GM21737 (cell line): ENCODE data around the gene OSGEP.
A peak's percentile ranks its signal among the peaks of the same experiment; 100 is the strongest.

Source experiments
- ATAC-seq: cut with Tn5 transposase; IDR thresholded peaks from one replicate; pipeline ENCODE4 v1.9.1; 2021; ENCODE audit warnings: mild to moderate bottlenecking, moderate library complexity; ENCODE audit not compliant: unreplicated experiment

The OSGEP gene

DNA sequence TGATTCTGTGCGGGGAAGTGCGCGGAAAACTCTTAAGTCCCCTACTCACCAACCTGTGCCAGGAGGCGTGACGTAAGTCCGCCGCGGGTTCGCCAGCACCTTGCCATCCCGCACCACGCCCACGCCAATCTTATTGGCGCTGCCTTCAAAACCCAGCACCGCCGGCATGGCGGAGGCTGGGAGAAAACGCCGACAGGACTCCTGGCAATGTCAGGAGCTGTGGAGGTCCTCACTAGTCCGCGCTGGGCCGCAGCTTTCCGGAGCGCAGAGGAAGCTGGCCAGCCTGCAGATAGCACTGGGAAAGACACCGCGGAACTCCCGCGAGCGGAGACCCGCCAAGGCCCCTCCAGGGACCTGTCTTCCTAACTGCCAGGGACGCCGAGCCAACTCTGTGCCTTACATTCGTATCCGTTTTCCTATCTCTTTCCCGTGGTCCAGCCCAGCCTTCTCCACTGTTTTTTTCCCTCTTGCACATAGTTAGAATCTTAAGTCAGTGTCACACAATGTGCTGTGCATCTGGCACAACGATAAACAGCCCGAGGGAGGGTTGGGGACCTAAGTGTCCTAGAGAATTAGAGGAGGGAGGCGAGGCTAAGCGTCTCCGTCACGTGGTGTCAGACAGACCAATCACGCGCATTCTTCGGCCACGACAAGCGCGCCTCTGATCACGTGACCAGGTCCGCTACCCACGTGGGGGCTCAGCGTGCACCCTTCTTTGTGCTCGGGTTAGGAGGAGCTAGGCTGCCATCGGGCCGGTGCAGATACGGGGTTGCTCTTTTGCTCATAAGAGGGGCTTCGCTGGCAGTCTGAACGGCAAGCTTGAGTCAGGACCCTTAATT, at the start of gene OSGEP, which contains the start of gene APEX1:
Gene OSGEP, minus strand, starts transcription at position 297 of the 839 bp plus-strand sequence. Its CDS starts 129 bp downstream, at position 168.
Gene APEX1, plus strand, starts transcription at position 711 of the 839 bp plus-strand sequence. CDS start 420 bp downstream, outside the sequence.
- ATAC-seq: peak; percentile 74

DNA sequence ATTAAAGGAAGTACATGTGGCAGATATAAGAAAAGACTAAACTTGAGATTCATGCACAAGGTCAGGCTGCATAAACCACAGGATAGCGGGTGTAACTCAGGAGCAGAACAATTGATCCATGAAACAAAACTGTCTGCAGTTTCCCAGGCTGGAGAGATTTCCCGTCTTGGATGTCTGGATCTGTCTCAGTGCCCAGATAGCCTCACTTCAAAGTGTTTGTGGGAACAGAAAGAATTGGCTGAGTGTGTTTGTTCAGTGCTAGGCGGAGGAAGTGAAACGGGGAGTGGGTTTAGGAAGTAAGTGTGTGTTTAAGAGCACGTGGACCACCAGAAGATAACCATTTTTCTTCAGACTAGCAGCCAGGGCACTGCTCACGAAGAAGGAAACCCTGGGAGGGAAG, 49.3 kb upstream of the OSGEP start:
- no peak for ATAC-seq

DNA sequence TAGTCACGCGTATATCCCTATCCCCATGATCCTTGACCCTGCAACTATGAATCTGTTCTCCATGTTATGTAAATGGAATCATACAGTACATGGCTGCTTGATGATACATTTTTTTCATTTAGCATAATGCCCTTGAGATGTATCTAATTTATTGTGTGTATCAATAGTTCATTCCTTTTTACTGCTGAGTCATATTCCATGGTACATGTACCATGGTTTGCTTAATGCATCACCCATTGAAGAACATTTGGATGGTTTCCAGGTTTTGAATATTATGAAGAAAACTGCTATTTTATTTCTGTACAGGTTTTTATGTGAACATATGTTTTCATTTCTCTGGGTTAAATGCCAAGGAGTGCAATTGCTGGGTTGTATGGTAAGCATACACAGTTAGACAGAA, 46.7 kb upstream of the OSGEP start:
- no peak for ATAC-seq

DNA sequence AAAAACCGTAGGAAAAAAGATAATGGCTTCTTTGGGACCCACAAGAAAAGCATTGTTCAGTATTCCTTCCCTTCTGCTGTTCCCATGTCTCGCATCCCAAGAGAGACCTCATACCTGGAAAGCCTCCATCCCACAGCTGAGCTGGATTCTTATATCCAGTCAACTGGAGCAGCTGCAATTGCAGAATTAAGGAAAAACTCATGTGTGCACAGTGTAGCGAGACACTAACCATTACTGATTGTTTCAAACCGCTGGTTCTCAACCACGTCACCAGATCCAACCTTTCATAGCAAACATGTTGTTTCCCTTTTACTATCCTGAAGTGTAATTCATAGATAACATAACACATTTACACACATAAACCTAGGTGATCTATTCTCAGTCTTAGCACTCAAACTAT, 45.3 kb upstream of the OSGEP start:
- no peak for ATAC-seq

DNA sequence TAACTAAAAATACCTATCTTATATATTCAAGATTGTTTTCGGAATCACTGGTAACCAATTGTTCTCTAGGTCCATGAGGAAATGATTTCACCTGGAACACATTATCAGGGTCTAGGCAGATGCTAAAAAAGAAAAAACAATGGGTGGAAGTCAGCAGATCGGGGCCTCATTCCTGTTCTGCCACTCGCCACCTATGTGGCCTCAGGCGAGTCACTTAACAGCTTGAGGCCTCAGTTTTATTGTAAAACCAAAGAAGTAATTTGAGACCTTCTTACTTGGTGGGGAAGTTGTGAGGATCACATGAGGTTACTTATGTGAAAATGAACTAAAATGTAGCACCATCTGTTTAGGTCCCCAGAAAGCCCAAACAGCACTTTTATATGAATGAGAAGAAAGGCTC, 44.5 kb upstream of the OSGEP start:
- no peak for ATAC-seq

DNA sequence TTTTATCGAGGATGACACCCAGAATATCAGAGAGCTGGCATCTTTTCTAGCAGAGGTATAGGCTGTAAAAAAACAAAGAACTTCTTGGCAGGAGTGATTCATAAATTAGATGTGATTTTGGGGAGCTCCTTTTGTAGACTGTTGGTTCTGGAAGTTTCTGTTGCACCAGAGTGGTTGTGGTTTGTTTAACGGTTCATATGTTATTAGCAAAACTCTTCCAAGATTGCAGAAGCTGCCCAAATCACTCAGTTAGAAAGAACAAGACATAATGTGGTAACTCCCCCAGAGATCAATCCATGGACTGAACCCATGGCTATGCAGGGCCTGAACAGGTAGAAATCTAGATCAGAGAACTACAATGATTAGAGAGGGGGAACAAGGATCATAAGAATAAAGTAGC, 44.0 kb upstream of the OSGEP start:
- no peak for ATAC-seq

DNA sequence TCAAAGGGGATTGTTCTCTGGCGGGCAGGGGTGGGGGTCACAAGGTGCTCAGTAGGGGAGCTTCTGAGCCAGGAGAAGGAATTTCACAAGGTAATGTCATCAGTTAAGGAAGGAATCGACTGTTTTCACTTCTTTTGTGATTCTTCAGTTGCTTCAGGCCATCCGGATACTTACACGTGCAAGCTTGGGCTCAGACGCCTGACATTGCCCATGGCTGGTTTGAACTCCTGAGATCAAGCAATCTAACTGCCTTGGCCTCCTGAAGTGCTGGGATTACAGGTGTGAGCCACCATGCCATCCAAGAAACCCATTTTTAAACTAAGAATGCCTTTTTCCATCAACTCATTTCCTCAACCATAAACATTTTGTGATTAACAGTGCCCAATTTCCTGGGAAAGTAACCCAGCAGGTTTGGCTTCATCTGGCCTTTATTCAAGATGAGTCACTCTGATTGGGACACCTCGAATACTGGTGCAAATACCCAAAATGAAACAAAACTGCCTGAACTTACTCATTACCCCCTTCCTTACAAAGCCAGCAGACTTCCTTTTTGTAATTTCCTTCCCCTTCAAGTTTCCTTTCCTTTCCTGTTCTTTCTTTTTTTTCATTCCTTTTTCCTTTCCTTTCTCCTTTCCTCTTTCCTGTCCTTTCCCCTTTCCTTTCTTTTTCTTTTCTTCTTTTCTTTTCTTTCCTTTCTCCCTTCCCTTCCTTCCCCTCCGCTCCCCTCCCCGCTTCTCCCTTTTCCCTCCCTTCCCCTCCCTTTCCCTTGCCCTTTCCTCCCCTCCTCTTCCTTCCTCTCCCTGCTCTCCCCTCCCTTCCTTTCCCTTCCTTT, 40.5 kb upstream of the OSGEP start:
- no peak for ATAC-seq

DNA sequence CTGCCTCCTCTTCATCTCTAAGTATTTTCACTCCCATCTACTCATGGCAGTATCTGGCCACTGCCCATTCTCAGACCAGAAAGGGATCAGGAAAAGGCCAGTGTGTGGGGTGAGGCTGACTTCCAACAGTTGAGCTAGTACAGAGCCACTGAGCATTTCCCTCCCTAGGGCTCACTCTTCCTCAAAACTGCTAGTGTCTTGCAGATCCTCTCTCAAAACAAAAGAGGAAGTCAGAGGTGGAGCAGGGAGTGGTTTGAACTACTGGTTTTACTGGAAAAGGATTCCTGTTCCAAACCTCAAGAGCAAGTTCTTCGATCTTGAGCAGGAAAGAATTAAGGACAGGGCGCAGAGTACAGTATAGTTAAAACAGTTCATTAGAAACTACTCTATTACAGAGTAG, 39.0 kb upstream of the OSGEP start:
- ATAC-seq: no peak

DNA sequence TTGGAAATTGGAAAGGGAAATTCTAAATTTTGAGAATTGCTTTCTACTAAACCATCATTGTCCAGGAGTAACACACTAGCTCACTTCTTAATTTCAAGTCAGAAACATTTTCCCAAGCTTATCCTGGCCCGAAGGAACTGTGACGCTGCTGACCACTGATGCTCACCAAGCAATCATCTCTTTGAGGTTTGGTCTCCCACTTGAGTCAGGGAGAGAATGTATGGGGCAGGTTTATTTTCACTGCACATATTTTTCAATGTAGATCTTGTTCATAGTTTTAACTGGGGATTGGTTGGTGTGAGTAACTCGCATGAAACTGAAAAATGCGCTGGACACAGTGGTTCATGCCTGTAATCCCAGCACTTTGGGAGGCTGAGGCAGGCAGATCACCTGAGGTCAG, 37.9 kb upstream of the OSGEP start:
- no peak for ATAC-seq

DNA sequence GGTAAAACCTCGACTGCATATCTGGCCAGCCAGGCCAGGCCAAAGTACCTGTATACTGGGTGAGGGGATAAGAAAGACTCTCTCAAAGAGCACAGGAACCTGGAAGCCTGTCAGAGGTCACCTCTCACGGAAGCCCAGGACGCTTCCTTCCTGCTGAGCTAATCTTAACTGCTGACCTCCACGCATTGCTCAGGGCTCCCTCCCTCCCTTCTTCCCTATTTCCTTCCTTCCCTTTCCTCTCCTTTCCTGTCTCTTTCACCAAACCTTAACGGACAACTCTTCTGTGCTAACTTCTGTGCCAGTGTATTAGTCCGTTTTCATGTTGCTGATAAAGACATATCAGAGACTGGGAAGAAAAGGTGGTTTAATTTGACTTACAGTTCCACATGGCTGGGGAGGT, 36.0 kb upstream of the OSGEP start:
- no peak for ATAC-seq

DNA sequence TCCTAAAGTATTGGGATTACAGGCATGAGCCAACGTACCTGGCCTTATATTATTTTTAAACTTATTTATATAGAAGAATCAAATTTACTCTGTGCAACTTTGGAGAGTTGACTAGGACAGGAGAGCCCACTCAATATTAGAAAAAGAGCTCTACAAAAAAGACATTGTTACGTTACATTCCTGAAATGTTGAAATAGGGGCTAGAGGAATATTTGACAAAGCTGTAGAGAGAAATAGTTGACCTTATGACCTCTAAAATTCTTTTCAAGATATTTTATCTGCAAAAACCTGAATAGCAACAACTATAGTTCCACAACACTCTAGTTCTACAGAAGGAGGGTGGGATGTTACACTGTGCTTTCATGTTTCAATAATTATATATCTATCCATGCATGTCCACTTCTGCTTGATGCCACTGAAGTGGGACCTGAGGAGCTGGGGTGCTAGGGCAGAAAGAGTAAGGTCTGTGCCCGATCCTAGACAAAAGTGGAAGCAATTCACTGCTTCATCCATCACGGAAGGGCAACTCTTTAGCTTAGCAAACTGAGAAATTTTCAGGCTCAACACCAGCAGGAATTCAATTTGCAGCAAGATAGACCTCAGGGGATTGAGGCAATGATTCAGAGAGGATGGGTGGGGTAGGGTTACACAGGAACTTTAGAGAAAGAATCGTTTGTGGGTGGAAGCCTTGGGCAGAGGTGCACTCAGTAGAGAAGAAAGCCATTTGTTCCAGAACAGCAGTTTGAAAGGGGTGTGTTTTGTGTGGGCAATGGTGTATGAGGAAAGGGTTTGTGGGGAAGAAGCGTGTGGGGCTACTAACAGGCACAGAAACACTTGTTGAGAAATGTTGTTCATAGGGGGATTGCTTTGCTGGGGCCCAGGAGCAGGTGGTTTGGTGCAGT, 34.7 kb upstream of the OSGEP start:
- ATAC-seq: peak; percentile 58

DNA sequence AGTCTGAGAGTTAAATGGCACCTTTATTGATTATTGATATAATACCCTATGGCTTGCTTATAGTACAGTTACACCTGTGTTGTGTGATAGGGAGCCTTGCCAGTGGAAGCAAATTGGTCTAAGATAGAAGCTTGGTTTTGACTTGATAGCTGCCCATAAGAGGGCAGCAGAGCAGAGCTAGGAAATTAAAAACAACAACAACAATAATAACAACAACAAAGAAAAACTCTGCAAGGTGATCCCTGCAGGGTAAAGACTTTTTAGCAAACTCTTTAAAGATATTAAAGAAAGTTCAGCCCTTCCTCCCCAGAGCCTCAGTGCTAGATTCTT, 32.7 kb upstream of the OSGEP start:
- no peak for ATAC-seq

DNA sequence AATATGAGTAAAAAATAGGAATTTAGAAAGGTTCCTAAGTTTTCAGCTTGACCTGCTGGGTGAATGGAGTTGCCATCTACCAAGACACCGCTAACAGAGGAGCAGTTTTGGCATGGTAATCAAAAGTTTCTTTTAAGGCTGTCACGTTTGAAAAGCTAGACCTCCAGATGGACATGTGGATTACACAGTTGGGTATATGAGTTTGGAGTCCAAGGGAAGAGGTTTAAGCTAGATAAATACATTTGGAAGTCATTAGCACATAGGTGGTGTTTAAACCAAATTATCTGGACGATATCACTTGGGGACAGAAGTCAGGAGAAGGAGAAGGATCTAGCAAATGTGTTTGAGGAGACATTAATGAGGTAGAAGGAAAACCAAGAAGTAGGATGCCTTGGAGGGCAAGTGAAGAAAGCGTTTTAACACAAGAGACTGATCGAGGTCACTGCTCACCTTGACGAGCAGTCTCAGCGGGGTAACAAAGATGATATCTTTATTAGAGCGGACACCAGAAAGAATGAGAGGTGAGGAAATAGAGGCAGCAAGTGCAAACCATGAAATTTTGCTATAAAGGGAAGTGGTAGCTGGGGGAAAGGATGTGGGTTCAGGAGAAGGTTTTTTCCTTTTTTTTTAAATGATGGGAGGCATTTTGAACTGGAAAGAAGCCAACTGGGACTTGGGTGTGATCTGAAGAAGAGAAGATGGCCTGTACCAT, 32.2 kb upstream of the OSGEP start:
- ATAC-seq: no peak

DNA sequence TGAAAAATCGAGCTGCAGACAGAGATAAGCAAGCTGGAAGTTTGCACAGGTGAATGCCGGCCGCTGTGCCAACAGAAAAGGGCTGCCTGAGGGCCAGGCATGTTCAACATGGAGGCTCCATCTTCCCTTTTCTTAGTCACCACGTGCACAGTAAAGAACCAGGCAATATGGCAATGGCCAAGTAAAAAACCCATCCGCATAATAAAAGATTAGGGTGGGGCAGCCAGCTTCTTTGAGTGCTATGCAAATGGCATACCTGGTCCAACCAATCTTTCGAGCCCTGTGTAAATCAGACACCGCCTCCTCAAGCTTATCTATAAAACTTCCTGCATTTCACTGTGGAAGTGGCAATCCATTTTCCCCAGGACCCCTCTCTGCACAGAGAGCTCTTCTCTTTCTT, 31.3 kb upstream of the OSGEP start:
- ATAC-seq: no peak

DNA sequence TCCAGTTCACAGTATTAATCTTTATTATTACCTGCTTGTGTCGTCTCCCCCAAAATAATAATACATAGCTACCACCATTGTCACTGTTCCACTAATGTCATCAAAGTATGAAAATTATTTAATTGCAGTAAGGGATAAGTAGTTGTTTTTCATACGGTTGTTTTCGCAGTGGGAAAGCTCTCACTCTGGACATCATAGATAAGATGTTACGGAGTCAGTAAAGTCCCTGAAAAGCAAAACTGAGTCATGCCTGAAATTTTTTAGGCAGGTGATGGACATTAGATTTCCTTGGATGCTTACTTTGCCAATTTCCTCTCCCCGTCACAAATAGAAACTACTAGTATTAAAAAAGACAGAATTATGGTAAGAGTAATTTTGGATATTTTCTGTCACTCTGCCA, 27.8 kb upstream of the OSGEP start:
- no peak for ATAC-seq

DNA sequence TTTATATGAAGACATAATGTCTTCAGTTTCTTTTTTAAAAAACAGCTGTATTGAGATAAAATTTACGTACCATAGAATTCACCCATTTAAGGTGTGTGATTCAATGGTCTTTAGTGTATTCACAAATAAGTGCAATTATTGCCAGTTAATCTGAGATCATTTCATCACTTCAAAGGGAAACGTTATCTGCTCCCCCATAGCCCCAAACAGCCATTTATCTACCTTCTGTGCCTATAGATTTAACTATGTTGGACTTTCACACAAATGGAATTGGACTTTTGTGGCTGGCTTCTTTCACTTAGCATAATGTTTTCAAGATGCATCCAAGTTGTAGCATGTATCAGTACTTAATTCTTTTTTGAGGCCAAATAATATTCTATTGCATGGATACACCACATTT, 24.3 kb upstream of the OSGEP start:
- no peak for ATAC-seq

DNA sequence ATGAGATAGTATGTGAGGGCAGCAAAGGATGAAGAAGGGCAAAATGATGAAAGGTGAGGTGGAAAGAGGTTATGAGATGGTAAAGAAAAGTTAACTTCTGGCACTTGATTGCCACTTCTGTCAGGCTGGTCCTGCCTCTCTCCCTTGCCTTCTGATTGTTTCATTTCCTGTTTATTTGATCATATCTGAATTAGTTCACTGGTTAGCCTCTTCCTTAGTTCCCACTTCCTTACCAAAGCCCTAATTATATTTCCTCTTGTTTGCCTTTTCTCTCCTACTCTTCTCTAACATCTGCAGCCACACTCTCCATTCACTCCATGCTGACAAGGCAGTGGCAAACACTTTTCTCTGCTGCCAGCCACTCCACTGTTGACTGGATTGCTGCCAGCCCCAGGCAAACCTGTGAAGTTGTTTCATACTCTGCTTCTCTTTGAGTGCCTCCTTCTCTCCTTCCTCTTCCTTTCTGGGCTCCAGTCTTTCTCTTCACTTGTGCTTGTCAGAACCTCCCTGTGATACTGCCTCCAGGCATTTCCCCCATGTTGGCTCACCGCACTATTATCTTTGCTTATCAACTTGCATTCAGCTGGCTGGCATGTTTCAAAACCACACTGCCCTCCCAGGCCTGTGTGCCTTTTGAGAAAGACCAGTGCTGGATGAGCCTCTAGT, 22.7 kb upstream of the OSGEP start:
- no peak for ATAC-seq

DNA sequence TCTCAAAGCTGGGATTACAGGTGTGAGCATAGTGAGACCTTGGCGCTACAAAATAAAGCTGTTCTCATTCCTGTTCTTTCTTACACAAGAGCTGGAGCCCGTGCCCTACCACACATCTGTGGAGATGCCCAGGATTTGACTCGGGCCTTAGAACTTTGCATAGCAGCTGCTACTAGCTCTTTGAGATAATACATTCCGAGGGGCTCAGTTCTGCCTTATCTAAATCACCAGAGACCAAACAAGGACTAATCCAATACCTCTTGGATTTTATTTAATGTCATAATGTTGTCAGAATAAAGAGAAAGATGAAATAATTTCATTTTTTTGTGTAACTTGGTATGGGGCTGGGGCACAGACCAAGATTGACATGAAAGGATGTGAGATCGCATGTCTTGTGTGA, 22.2 kb upstream of the OSGEP start:
- ATAC-seq: no peak

DNA sequence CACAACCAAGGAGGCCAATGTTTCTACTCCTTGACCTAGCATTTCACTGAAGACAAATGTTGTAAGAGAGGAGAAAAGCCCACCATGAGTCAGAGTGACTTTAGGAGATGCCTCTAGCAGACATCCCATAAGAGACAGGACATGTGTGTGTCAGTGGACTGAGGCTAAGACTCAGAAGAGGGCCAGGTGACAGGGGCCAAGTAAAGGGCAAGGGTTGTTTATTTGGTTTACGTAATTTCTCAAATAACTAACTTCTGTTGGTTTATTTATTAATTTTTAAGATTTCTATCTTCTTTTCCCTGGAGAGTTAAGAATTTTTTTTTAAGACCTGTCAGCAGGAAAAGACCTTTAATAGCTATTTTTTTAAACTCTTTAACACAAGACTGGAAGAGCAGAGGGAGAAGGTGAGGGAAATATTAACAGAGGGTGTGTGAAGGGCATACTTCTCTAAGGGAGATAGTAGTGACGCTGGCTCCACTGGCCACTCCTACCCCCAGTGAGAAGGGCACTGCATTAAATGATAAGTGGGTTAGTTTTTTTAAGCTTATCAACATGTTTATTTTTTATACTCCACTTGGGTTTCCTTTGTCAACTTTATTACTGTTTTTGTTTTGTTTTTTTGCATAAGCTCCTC, 18.0 kb upstream of the OSGEP start:
- ATAC-seq: no peak

DNA sequence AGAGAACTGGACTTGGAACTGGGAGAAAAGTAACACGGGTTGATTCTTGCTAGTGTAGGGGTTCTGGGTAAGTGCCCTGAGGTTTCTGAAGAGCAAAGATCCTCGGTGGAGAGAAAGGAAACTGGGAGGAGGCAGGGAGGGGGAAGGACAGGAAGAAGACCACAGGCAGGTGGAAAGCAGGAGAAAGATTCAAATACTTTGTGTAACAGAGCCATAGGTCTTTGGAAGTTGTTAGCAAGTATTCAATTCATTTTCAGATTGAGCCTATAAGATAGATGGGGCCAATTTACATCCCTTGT, 15.9 kb upstream of the OSGEP start:
- no peak for ATAC-seq
